Measurements from ENCODE around the gene EP400.

DNA sequence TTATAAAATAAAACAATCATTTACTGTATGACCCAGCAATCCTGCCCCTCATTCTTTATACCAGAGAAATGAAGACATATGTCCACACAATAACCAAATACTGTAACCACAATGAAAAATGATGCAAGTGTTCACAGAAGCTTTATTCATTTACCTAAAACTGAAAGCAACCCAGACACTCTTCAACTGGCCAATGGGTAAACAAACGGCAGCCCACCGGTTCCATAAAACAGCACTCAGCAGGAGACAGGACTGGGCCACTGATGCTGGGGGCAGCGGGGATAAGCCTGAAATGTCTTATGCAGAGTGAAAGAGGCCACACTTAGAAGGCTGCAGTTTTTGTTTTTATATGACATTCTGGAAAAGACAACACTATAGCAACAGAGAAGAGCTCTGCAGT, 179.3 kb downstream of the EP400 start:
- TF ChIP-seq, protein P1, sequence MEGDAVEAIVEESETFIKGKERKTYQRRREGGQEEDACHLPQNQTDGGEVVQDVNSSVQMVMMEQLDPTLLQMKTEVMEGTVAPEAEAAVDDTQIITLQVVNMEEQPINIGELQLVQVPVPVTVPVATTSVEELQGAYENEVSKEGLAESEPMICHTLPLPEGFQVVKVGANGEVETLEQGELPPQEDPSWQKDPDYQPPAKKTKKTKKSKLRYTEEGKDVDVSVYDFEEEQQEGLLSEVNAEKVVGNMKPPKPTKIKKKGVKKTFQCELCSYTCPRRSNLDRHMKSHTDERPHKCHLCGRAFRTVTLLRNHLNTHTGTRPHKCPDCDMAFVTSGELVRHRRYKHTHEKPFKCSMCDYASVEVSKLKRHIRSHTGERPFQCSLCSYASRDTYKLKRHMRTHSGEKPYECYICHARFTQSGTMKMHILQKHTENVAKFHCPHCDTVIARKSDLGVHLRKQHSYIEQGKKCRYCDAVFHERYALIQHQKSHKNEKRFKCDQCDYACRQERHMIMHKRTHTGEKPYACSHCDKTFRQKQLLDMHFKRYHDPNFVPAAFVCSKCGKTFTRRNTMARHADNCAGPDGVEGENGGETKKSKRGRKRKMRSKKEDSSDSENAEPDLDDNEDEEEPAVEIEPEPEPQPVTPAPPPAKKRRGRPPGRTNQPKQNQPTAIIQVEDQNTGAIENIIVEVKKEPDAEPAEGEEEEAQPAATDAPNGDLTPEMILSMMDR (optimal IDR thresholded peaks at IDR 0.05 in 1 of 3, IDR thresholded peaks at IDR 0.05 in 1 of 3, conservative IDR thresholded peaks at IDR 0.05 in 1 of 3; ENCODE audit: extremely low read depth in 1 of 3, insufficient read depth in 2 of 3, low read length in 3 of 3), result no peak
- no peak for TF ChIP-seq EZH2 (IDR thresholded peaks at IDR 0.05; ENCODE audit: low read length)
